IMR-90 (cell line): ENCODE measurements around the gene CYFIP2. TPM values are rescaled to one million over a fixed set of nuclear protein-coding genes. Genes with fewer than 3 reads are reported as not detected.

Experiments
- ATAC-seq: fragments of 200-7000 bp; cut with Tn5 transposase; 2 replicates; pipeline ENCODE4 v1.9.1; 2020; ENCODE audit warnings: low read depth, mild to moderate bottlenecking, moderate library complexity
- BruUV-seq: library from RNA; stranded (reverse); fragments of 400-500 nt; replicated peaks from 2 replicates; lab custom pipeline; 2021; lab: Mats Ljungman, UMichigan
- CTCF ChIA-PET: fragments of 300-600 bp; formaldehyde crosslinking; extraction: SDS; loops from one replicate; lab custom pipeline; 2021; ENCODE audit warnings: antibody characterized with exemption; lab: Yijun Ruan, JAX
- POLR2A ChIA-PET: fragments of 300-600 bp; sonication (Branson Sonifier 250); formaldehyde crosslinking; loops from one replicate; lab custom pipeline; 2022; ENCODE audit warnings: antibody characterized with exemption; ENCODE audit not compliant: unreplicated experiment; lab: Charles Lee
- DNase-seq: peaks from one replicate; pipeline ENCODE4 v3.0.0; 2013
- H2AFZ ChIP-seq: replicated peaks from 2 replicates; pipeline ENCODE3; 2013; ENCODE audit warnings: low read length, mild to moderate bottlenecking; ENCODE audit not compliant: poor library complexity
- H2AK5ac ChIP-seq: 2 replicates; pipeline ENCODE4 v1.6.1; 2013; ENCODE audit warnings: low read depth, low read length, inconsistent platforms
- H2AK9ac ChIP-seq: replicated peaks from 2 replicates; pipeline ENCODE3; 2013; ENCODE audit warnings: mild to moderate bottlenecking, low read depth, low read length, moderate library complexity; ENCODE audit not compliant: poor library complexity
- H2BK120ac ChIP-seq: 2 replicates; pipeline ENCODE4 v1.6.1; 2013; ENCODE audit warnings: low read depth, low read length, inconsistent platforms
- H2BK15ac ChIP-seq: 3 replicates; pipeline ENCODE4 v1.6.1; 2013; ENCODE audit warnings: low read depth, low read length, inconsistent platforms
- H2BK20ac ChIP-seq: 2 replicates; pipeline ENCODE4 v1.6.1; 2013; ENCODE audit warnings: low read depth, mild to moderate bottlenecking, inconsistent platforms, low read length, moderate library complexity
- H2BK5ac ChIP-seq: 2 replicates; pipeline ENCODE4 v1.6.1; 2013; ENCODE audit warnings: mild to moderate bottlenecking, low read depth, low read length, inconsistent platforms; ENCODE audit not compliant: poor library complexity, severe bottlenecking
- H3K14ac ChIP-seq: replicated peaks from 2 replicates; pipeline ENCODE4 v1.6.1; 2013; ENCODE audit warnings: low read depth, low read length, inconsistent platforms
- H3K18ac ChIP-seq: 2 replicates; pipeline ENCODE4 v1.6.1; 2013; ENCODE audit warnings: low read depth, low read length, control low read depth
- H3K23ac ChIP-seq: 2 replicates; pipeline ENCODE4 v1.6.1; 2013; ENCODE audit warnings: low read depth, low read length, inconsistent platforms
- H3K27ac ChIP-seq: 2 replicates; pipeline ENCODE4 v1.5.1; 2013; ENCODE audit warnings: mild to moderate bottlenecking, control low read depth, low read length; ENCODE audit not compliant: insufficient read depth
- H3K27me3 ChIP-seq: 2 replicates; pipeline ENCODE4 v1.6.1; 2013; ENCODE audit warnings: low read length; ENCODE audit not compliant: control insufficient read depth, insufficient read depth
- H3K36me3 ChIP-seq: 2 replicates; pipeline ENCODE4 v1.6.1; 2013; ENCODE audit warnings: low read length, mixed read lengths; ENCODE audit not compliant: control insufficient read depth, insufficient read depth
- H3K4ac ChIP-seq: 2 replicates; pipeline ENCODE4 v1.6.1; 2013; ENCODE audit warnings: low read depth, low read length, inconsistent platforms
- H3K4me1 ChIP-seq: 2 replicates; pipeline ENCODE4 v1.6.1; 2013; ENCODE audit warnings: low read length, mixed read lengths; ENCODE audit not compliant: control insufficient read depth, insufficient read depth
- H3K4me2 ChIP-seq: 2 replicates; pipeline ENCODE4 v1.6.1; 2013; ENCODE audit warnings: low read depth, mild to moderate bottlenecking, control low read depth, low read length, moderate library complexity
- H3K4me3 ChIP-seq: 2 replicates; pipeline ENCODE4 v1.5.1; 2013; ENCODE audit warnings: low read depth, mild to moderate bottlenecking, control low read depth, low read length, moderate library complexity; ENCODE audit not compliant: insufficient read depth
- H3K56ac ChIP-seq: 2 replicates; pipeline ENCODE4 v1.6.1; 2013; ENCODE audit warnings: low read length, inconsistent platforms; ENCODE audit not compliant: insufficient read depth; ENCODE audit errors: extremely low read depth
- H3K79me1 ChIP-seq, 2 experiments: 2 replicates each; pipeline ENCODE4 v1.6.1; 2013; ENCODE audit warnings: low read length in 2 of 2, inconsistent platforms in 1 of 2, low read depth in 1 of 2
- H3K9ac ChIP-seq: 2 replicates; pipeline ENCODE4 v1.6.1; 2013; ENCODE audit warnings: low read depth, low read length, control low read depth
- H3K9me1 ChIP-seq: 2 replicates; pipeline ENCODE4 v1.6.1; 2013; ENCODE audit warnings: low read length, inconsistent platforms; ENCODE audit not compliant: insufficient read depth
- H3K9me3 ChIP-seq: 2 replicates; pipeline ENCODE4 v1.6.1; 2013; ENCODE audit warnings: low read length; ENCODE audit not compliant: control insufficient read depth, insufficient read depth
- H4K20me1 ChIP-seq: 2 replicates; pipeline ENCODE4 v1.6.1; 2013; ENCODE audit warnings: low read length, inconsistent platforms; ENCODE audit not compliant: insufficient read depth
- H4K5ac ChIP-seq: 2 replicates; pipeline ENCODE4 v1.6.1; 2013; ENCODE audit warnings: mild to moderate bottlenecking, low read depth, low read length, control low read depth
- H4K8ac ChIP-seq, 2 experiments: 2 replicates each; pipeline ENCODE4 v1.6.1; 2013; ENCODE audit warnings: low read depth in 2 of 2, low read length in 2 of 2, control low read depth in 1 of 2, inconsistent platforms in 1 of 2
- H4K91ac ChIP-seq: 2 replicates; pipeline ENCODE4 v1.6.1; 2013; ENCODE audit warnings: low read depth, low read length, inconsistent platforms; ENCODE audit not compliant: insufficient read depth
- CEBPB ChIP-seq: IDR thresholded peaks from 2 replicates; pipeline ENCODE4 v1.6.1; 2012; ENCODE audit warnings: low read depth, low read length, improper control_type of control experiment
- CHD1 ChIP-seq: IDR thresholded peaks from 2 replicates; pipeline ENCODE4 v1.6.1; 2012; ENCODE audit warnings: low read depth, low read length, improper control_type of control experiment
- FOS ChIP-seq: fragments of 150-350 bp; IDR thresholded peaks from 2 replicates; pipeline ENCODE4 v1.6.1; 2016; ENCODE audit warnings: low read depth, low read length
- MAFK ChIP-seq: IDR thresholded peaks from 2 replicates; pipeline ENCODE4 v1.6.1; 2012; ENCODE audit warnings: low read depth, low read length, improper control_type of control experiment
- MAZ ChIP-seq: IDR thresholded peaks from 2 replicates; pipeline ENCODE4 v1.6.1; 2012; ENCODE audit warnings: low read depth, mild to moderate bottlenecking, low read length, improper control_type of control experiment, moderate library complexity, borderline replicate concordance
- MXI1 ChIP-seq: IDR thresholded peaks from 2 replicates; pipeline ENCODE4 v1.6.1; 2012; ENCODE audit warnings: low read depth, mild to moderate bottlenecking, low read length, moderate library complexity, borderline replicate concordance
- NFE2L2 ChIP-seq: fragments of 150-350 bp; IDR thresholded peaks from 2 replicates; pipeline ENCODE4 v1.6.1; 2016; ENCODE audit warnings: low read depth, mild to moderate bottlenecking, low read length
- POLR2A ChIP-seq: IDR thresholded peaks from 2 replicates; pipeline ENCODE4 v1.6.1; 2012; ENCODE audit warnings: mild to moderate bottlenecking, low read depth, low read length
- RAD21 ChIP-seq: IDR thresholded peaks from 2 replicates; pipeline ENCODE4 v1.6.1; 2012; ENCODE audit warnings: low read length, improper control_type of control experiment
- RCOR1 ChIP-seq: IDR thresholded peaks from 2 replicates; pipeline ENCODE4 v1.6.1; 2012; ENCODE audit warnings: mild to moderate bottlenecking, low read length, improper control_type of control experiment; ENCODE audit not compliant: insufficient replicate concordance
- RFX5 ChIP-seq: IDR thresholded peaks from 2 replicates; pipeline ENCODE4 v1.8.0; 2012; ENCODE audit warnings: low read depth, mild to moderate bottlenecking, low read length, moderate library complexity
- SMC3 ChIP-seq: fragments of 150-350 bp; IDR thresholded peaks from 2 replicates; pipeline ENCODE4 v1.6.1; 2016; ENCODE audit warnings: low read depth, mild to moderate bottlenecking, antibody characterized with exemption, low read length, moderate library complexity
- WGBS, 2 experiments: methylation state at CpG; one replicate each; pipeline versions ENCODE4 v1.1.5 to v1.1.7; 2013; ENCODE audit warnings: missing lambda C conversion rate in 2 of 2; ENCODE audit not compliant: insufficient read length in 1 of 2; ENCODE audit errors: extremely low coverage in 2 of 2; 5-methylcytosine and 5-hydroxymethylcytosine counted together
- dilution Hi-C: fragments of 300-500 bp; cut with HindIII; formaldehyde crosslinking; loops from one replicate; pipeline ENCODE4 v1.14.3; 2018; ENCODE audit warnings: low sequenced_read_pairs; ENCODE audit not compliant: unreplicated experiment
- in situ Hi-C: fragments of 300-500 bp; cut with MboI; formaldehyde crosslinking; loops from 3 replicates; pipeline ENCODE4 v1.14.3; 2019; ENCODE audit warnings: low sequenced_read_pairs, inconsistent platforms, mixed read lengths
- intact Hi-C: fragments of 100-400 bp; cut with micrococcal nuclease; formaldehyde crosslinking; loops from 2 replicates; pipeline ENCODE4 v1.10.0; 2022
- polyA plus RNA-seq, 3 experiments: library from polyadenylated mRNA; depleted of rRNA; stranded (reverse); fragments of >200 nt; gene quantifications; 2 replicates each; pipeline ENCODE4 v1.2.3, GENCODE V29; 2012; ENCODE audit warnings: low replicate concordance in 1 of 3
- total RNA-seq: library from RNA; depleted of rRNA; stranded (reverse); fragments of >200 nt; gene quantifications from 2 replicates; pipeline ENCODE4 v1.2.3, GENCODE V29; 2012
- TF ChIP-seq, protein P1 (sequence below): conservative IDR thresholded peaks from 2 replicates; pipeline ENCODE4 v1.5.1; 2012; ENCODE audit warnings: mild to moderate bottlenecking, low read depth, low read length, improper control_type of control experiment
- TF ChIP-seq, protein P2 (sequence below): fragments of 150-350 bp; IDR thresholded peaks from 2 replicates; pipeline ENCODE4 v1.6.1; 2016; ENCODE audit warnings: low read depth, mild to moderate bottlenecking, low read length, moderate library complexity, borderline replicate concordance
- TF ChIP-seq, protein P3 (sequence below): fragments of 150-350 bp; IDR thresholded peaks from 2 replicates; pipeline ENCODE4 v1.6.1; 2017; ENCODE audit warnings: mild to moderate bottlenecking, antibody characterized with exemption, low read length, low read depth

Gene CYFIP2
- total and polyA plus RNA-seq, 2 of the 4 experiments (the other 2 are of a cell fraction): 6.8 to 13.4 TPM

DNA sequence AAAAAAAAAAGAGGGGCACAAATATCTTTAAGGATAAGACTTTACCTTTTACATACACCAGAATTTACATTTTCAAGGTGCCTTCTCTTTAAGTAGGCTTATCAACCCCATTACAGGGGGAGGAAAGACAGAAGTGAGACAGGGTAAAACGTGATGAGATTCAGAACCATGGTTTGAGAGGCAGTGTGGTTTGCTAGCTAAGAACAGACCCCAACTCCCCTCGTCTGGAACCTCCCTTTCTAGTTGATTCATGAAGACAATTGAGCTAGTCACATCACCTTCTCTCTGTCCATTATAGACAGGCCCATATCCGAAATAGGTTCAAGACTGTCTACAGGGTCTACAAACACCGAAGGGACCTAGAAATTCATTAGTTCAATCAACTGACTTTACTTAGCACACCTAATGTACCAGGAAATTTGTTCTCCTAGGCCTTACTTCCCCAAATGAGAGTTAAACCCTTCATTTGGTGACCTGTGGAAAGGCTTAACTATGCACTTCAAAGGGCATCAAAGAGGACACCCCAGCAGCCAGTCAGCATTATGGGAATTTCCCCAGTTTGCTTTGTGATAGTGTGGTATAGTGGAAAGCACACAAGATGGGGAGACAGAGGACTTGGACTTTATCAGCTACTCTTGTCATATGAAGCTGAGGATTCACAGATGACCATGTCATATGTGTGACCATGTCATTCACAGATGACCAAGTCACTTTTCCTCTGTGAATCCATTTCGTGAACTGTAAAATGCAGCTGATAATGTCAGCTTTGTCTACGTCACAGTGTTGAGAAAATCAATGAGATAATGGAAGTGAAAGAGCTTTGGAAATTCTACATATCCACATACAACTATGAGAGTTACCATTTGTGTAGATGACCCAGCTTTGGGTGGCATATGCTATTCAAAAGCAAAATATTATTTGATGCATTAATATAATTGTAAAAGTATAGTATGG is 40.2 kb upstream of the CYFIP2 start:
- Histone ChIP-seq H2BK5ac (no peak overlapping the region), H2AK9ac (no peak overlapping the region), H3K18ac (no peak overlapping the region), H3K27me3 (peaks cover 2% of the 10 kb centered on the region; the same call in 1 of the 2 replicates), H3K79me1 (no peaks in the 10 kb centered on the region), H3K9ac (no peak overlapping the region), H3K4me2 (no peak overlapping the region), H4K20me1 (no peaks in the 10 kb centered on the region), H4K91ac (no peak overlapping the region), H2AK5ac (no peak overlapping the region), H2AFZ (no peak overlapping the region), H4K8ac (no peak overlapping the region), H3K9me1 (no peaks in the 10 kb centered on the region), H3K4me3 (no peak overlapping the region), H2BK120ac (no peak overlapping the region), H3K56ac (no peak overlapping the region), H3K23ac (no peak overlapping the region), H3K36me3 (no peaks in the 10 kb centered on the region), H2BK20ac (no peak overlapping the region), H3K27ac (no peak overlapping the region), H3K4ac (no peak overlapping the region), H3K14ac (no peak overlapping the region), H4K5ac (no peak overlapping the region), H2BK15ac (no peak overlapping the region), H3K4me1 (no peaks in the 10 kb centered on the region), H3K9me3 (no peaks in the 10 kb centered on the region)
- WGBS, 2 experiments: no CpG with 5 or more reads among the region's 6 CpGs
- no TSS peak for BruUV-seq
- POLR2A ChIA-PET: no interaction called here
- intact Hi-C loops: no loop called here
- ATAC-seq (no peak), DNase-seq (no peak)
- CTCF ChIA-PET: no interaction called here
- dilution Hi-C loops: no loop called here
- in situ Hi-C loops: no loop called here
- TF ChIP-seq CEBPB: no peak
- TF ChIP-seq MAFK: no peak
- no peak for TF ChIP-seq POLR2A
- TF ChIP-seq MXI1: no peak
- TF ChIP-seq, protein P1, sequence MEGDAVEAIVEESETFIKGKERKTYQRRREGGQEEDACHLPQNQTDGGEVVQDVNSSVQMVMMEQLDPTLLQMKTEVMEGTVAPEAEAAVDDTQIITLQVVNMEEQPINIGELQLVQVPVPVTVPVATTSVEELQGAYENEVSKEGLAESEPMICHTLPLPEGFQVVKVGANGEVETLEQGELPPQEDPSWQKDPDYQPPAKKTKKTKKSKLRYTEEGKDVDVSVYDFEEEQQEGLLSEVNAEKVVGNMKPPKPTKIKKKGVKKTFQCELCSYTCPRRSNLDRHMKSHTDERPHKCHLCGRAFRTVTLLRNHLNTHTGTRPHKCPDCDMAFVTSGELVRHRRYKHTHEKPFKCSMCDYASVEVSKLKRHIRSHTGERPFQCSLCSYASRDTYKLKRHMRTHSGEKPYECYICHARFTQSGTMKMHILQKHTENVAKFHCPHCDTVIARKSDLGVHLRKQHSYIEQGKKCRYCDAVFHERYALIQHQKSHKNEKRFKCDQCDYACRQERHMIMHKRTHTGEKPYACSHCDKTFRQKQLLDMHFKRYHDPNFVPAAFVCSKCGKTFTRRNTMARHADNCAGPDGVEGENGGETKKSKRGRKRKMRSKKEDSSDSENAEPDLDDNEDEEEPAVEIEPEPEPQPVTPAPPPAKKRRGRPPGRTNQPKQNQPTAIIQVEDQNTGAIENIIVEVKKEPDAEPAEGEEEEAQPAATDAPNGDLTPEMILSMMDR: no peak
- TF ChIP-seq NFE2L2: no peak
- TF ChIP-seq, protein P2, sequence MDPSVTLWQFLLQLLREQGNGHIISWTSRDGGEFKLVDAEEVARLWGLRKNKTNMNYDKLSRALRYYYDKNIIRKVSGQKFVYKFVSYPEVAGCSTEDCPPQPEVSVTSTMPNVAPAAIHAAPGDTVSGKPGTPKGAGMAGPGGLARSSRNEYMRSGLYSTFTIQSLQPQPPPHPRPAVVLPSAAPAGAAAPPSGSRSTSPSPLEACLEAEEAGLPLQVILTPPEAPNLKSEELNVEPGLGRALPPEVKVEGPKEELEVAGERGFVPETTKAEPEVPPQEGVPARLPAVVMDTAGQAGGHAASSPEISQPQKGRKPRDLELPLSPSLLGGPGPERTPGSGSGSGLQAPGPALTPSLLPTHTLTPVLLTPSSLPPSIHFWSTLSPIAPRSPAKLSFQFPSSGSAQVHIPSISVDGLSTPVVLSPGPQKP: no peak
- TF ChIP-seq FOS: no peak
- TF ChIP-seq SMC3: no peak
- TF ChIP-seq CHD1: no peak
- TF ChIP-seq RFX5: no peak
- TF ChIP-seq RCOR1: no peak
- no peak for TF ChIP-seq RAD21
- no peak for TF ChIP-seq MAZ
- TF ChIP-seq, protein P3, sequence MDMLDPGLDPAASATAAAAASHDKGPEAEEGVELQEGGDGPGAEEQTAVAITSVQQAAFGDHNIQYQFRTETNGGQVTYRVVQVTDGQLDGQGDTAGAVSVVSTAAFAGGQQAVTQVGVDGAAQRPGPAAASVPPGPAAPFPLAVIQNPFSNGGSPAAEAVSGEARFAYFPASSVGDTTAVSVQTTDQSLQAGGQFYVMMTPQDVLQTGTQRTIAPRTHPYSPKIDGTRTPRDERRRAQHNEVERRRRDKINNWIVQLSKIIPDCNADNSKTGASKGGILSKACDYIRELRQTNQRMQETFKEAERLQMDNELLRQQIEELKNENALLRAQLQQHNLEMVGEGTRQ: no peak
